Esophagus squamous epithelium (tissue), 4 donors: Measurements from ENCODE around the gene EIF1.

ENCODE experiments used
- POLR2A ChIP-seq, 4 donors: fragments of 450-650 bp; IDR thresholded peaks; one replicate each; pipeline ENCODE4 v1.6.1; 2017; ENCODE audit warnings: antibody characterized with exemption in 4 of 4, mild to moderate bottlenecking in 4 of 4, moderate library complexity in 3 of 4
- TF ChIP-seq, protein P1 (sequence below), 6 experiments: fragments of 450-650 bp in 4 of 6; fragments of 200-600 bp in 2 of 6; sonication (generic) in 2 of 6; IDR thresholded peaks; one replicate each; pipeline ENCODE4 v1.5.1; 2016 to 2019; ENCODE audit warnings: antibody characterized with exemption in 6 of 6, mild to moderate bottlenecking in 4 of 6, moderate library complexity in 4 of 6

- TF ChIP-seq, protein P1, sequence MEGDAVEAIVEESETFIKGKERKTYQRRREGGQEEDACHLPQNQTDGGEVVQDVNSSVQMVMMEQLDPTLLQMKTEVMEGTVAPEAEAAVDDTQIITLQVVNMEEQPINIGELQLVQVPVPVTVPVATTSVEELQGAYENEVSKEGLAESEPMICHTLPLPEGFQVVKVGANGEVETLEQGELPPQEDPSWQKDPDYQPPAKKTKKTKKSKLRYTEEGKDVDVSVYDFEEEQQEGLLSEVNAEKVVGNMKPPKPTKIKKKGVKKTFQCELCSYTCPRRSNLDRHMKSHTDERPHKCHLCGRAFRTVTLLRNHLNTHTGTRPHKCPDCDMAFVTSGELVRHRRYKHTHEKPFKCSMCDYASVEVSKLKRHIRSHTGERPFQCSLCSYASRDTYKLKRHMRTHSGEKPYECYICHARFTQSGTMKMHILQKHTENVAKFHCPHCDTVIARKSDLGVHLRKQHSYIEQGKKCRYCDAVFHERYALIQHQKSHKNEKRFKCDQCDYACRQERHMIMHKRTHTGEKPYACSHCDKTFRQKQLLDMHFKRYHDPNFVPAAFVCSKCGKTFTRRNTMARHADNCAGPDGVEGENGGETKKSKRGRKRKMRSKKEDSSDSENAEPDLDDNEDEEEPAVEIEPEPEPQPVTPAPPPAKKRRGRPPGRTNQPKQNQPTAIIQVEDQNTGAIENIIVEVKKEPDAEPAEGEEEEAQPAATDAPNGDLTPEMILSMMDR (IDR thresholded peaks at IDR 0.05), result no peak
- TF ChIP-seq POLR2A (IDR thresholded peaks at IDR 0.05), result no peak
Observed at GRCh38 chr17:41658846-41659245, 29.8 kb upstream of the EIF1 start.
